HepG2 (cell line): Measurements from ENCODE around the gene ESM1. TPM values are rescaled to one million over a fixed set of nuclear protein-coding genes. Genes with fewer than 3 reads are reported as not detected.

Experiments used
- ATAC-seq: fragments of 200-7000 bp; cut with Tn5 transposase; 3 replicates; pipeline ENCODE4 v1.9.1; 2020; ENCODE audit warnings: mild to moderate bottlenecking, moderate library complexity
- BruUV-seq: library from RNA; stranded (reverse); fragments of 400-500 nt; replicated peaks from 2 replicates; lab custom pipeline; 2021; lab: Mats Ljungman, UMichigan
- CTCF ChIA-PET: fragments of 300-600 bp; formaldehyde crosslinking; extraction: SDS; loops from one replicate; lab custom pipeline; 2021; ENCODE audit warnings: low total read pairs, inconsistent platforms, low intra/inter-chr PET ratio; lab: Yijun Ruan, JAX
- POLR2A ChIA-PET: fragments of 350-600 bp; sonication (Branson Sonifier 250); formaldehyde crosslinking; loops from one replicate; lab custom pipeline; 2020; ENCODE audit warnings: antibody characterized with exemption, inconsistent platforms; lab: Yijun Ruan, JAX
- DNase-seq: peaks from one replicate; pipeline ENCODE4 v3.0.0-alpha.2; 2015; ENCODE audit warnings: low spot score
- FAIRE-seq: peaks from 3 replicates; lab custom pipeline; 2011; peaks lifted over from hg19 to GRCh38; lab: Jason Lieb, UNC
- H2AFZ ChIP-seq: one replicate; pipeline ENCODE4 v1.6.1; 2011; ENCODE audit warnings: low read length, inconsistent platforms
- H3K27ac ChIP-seq: fragments of 300-600 bp; 3 replicates; pipeline ENCODE4 v1.8.0; 2011; ENCODE audit warnings: mixed run types, mild to moderate bottlenecking, mixed read lengths, low read length, inconsistent platforms; ENCODE audit not compliant: insufficient read depth; ENCODE audit errors: extremely low read length
- H3K27me3 ChIP-seq, 2 experiments: fragments of 200-600 bp in 1 of 2; 2 replicates in 1 of 2; 3 replicates in 1 of 2; pipeline versions ENCODE4 v1.6.0 to v1.8.0; 2011; ENCODE audit warnings: low read length in 2 of 2, mild to moderate bottlenecking in 2 of 2, moderate library complexity in 2 of 2, inconsistent platforms in 1 of 2; ENCODE audit not compliant: insufficient read depth in 2 of 2, control insufficient read depth in 1 of 2
- H3K36me3 ChIP-seq, 2 experiments: fragments of 200-600 bp in 1 of 2; replicated peaks in 1 of 2; 2 replicates in 1 of 2; 3 replicates in 1 of 2; pipeline versions ENCODE4 v1.5.1 to v1.8.0; 2011; ENCODE audit warnings: low read length in 2 of 2, inconsistent platforms in 1 of 2; ENCODE audit not compliant: insufficient read depth in 2 of 2, control insufficient read depth in 1 of 2
- H3K4me1 ChIP-seq: 2 replicates; pipeline ENCODE4 v1.5.1; 2012; ENCODE audit warnings: low read length, inconsistent platforms; ENCODE audit not compliant: insufficient read depth
- H3K4me2 ChIP-seq: 2 replicates; pipeline ENCODE4 v1.6.0; 2011; ENCODE audit warnings: low read depth, low read length, inconsistent platforms
- H3K4me3 ChIP-seq, 3 experiments: fragments of 200-600 bp in 1 of 3; sonication (generic), shearing (Covaris generic) in 1 of 3; replicated peaks in 1 of 3; 2 replicates each; pipeline ENCODE4 v1.5.1; 2011 to 2016; ENCODE audit warnings: low read length in 3 of 3, inconsistent platforms in 2 of 3, low read depth in 2 of 3, mild to moderate bottlenecking in 2 of 3, control low read depth in 1 of 3, mixed read lengths in 1 of 3; ENCODE audit not compliant: insufficient read depth in 1 of 3
- H3K79me2 ChIP-seq: one replicate; pipeline ENCODE4 v1.6.1; 2011; ENCODE audit warnings: low read length, inconsistent platforms; ENCODE audit not compliant: insufficient read depth
- H3K9ac ChIP-seq: 2 replicates; pipeline ENCODE4 v1.6.0; 2011; ENCODE audit warnings: mild to moderate bottlenecking, low read depth, low read length, inconsistent platforms; ENCODE audit not compliant: insufficient read depth
- H3K9me3 ChIP-seq: 2 replicates; pipeline ENCODE4 v1.5.1; 2012; ENCODE audit warnings: mild to moderate bottlenecking, low read length
- H4K20me1 ChIP-seq: 2 replicates; pipeline ENCODE4 v1.6.0; 2011; ENCODE audit warnings: inconsistent platforms, mild to moderate bottlenecking, low read length, moderate library complexity; ENCODE audit not compliant: insufficient read depth
- PAX8 ChIP-seq: sonication (generic); formaldehyde crosslinking; IDR thresholded peaks from 2 replicates; pipeline ENCODE4 v1.8.0; 2022; ENCODE audit warnings: mild to moderate bottlenecking, missing genetic modification reagents, borderline replicate concordance
- RAD51 ChIP-seq: fragments of 450-650 bp; IDR thresholded peaks from 2 replicates; pipeline ENCODE4 v1.6.1; 2016; ENCODE audit warnings: borderline replicate concordance
- THYN1 ChIP-seq: sonication (generic); formaldehyde crosslinking; IDR thresholded peaks from 2 replicates; pipeline ENCODE4 v1.8.1; 2023; ENCODE audit warnings: low read depth, mild to moderate bottlenecking, moderate library complexity, missing genetic modification reagents, borderline replicate concordance
- YEATS4 ChIP-seq: sonication (generic); formaldehyde crosslinking; IDR thresholded peaks from 2 replicates; pipeline ENCODE4 v1.4.0; 2020; ENCODE audit warnings: missing genetic modification reagents, borderline replicate concordance
- ZBTB8A ChIP-seq: sonication (generic); formaldehyde crosslinking; IDR thresholded peaks from 2 replicates; pipeline ENCODE4 v1.4.0; 2020; ENCODE audit warnings: mild to moderate bottlenecking, low read depth, missing genetic modification reagents, borderline replicate concordance
- ZNF235 ChIP-seq: sonication (generic); formaldehyde crosslinking; IDR thresholded peaks from 2 replicates; pipeline ENCODE4 v1.8.1; 2023; ENCODE audit warnings: mild to moderate bottlenecking, missing genetic modification reagents, borderline replicate concordance
- ZNF460 ChIP-seq: sonication (generic); formaldehyde crosslinking; IDR thresholded peaks from 2 replicates; pipeline ENCODE4 v1.5.1; 2020; ENCODE audit warnings: missing genetic modification reagents, mild to moderate bottlenecking, borderline replicate concordance
- WGBS: methylation state at CpG from one replicate; pipeline ENCODE4 v1.1.6; 2017; ENCODE audit warnings: low lambda C conversion rate; 5-methylcytosine and 5-hydroxymethylcytosine counted together
- in situ Hi-C: cut with HindIII; loops from 2 replicates; pipeline ENCODE4 v1.10.0; 2017; ENCODE audit warnings: low pct_unique_long_range_greater_than_20kb; ENCODE audit not compliant: extremely low pct_ligation_motif_present
- intact Hi-C: fragments of 100-400 bp; cut with micrococcal nuclease; formaldehyde crosslinking; loops from one replicate; pipeline ENCODE4 v1.10.0; 2022; ENCODE audit not compliant: unreplicated experiment
- polyA plus RNA-seq, 8 experiments: library from polyadenylated mRNA; depleted of rRNA in 3 of 8; stranded (reverse) in 7 of 8; unstranded in 1 of 8; fragments of >200 nt; fragmentation: Illumina TruSeq in 4 of 8; extraction: Trizol in 4 of 8; gene quantifications; 2 replicates each; pipeline versions ENCODE4 v1.2.1 to v1.2.3, GENCODE V29; 2011 to 2016; ENCODE audit warnings: low read depth in 4 of 8, missing spikeins in 1 of 8, mixed read lengths in 1 of 8; ENCODE audit not compliant: insufficient read depth in 1 of 8
- total RNA-seq, 5 experiments: library from RNA; depleted of rRNA; stranded (reverse); fragments of >200 nt; fragmentation: Illumina TruSeq; extraction: Trizol; gene quantifications; 2 replicates each; pipeline ENCODE4 v1.2.3, GENCODE V29; 2016; ENCODE audit warnings: low read depth in 1 of 5
- TF ChIP-seq, protein P1 (sequence below), 2 experiments: fragments of 450-650 bp in 1 of 2; sonication (generic) in 1 of 2; formaldehyde crosslinking; IDR thresholded peaks; 2 replicates each; pipeline versions ENCODE4 v1.5.0 to v1.8.0; 2020 to 2022; ENCODE audit warnings: mild to moderate bottlenecking in 1 of 2, missing genetic modification reagents in 1 of 2
- TF ChIP-seq, protein P2 (sequence below): sonication (generic); formaldehyde crosslinking; IDR thresholded peaks from 2 replicates; pipeline ENCODE4 v1.8.0; 2022; ENCODE audit warnings: mild to moderate bottlenecking, missing genetic modification reagents, moderate library complexity
- TF ChIP-seq, protein P3 (sequence below): sonication (generic); formaldehyde crosslinking; IDR thresholded peaks from 2 replicates; pipeline ENCODE4 v1.5.1; 2020; ENCODE audit warnings: mild to moderate bottlenecking, missing genetic modification reagents, borderline replicate concordance
- TF ChIP-seq, protein P4 (sequence below): sonication (generic); formaldehyde crosslinking; IDR thresholded peaks from 2 replicates; pipeline ENCODE4 v1.4.0; 2020; ENCODE audit warnings: low read depth, missing genetic modification reagents
- TF ChIP-seq, protein P5 (sequence below): sonication (generic); formaldehyde crosslinking; IDR thresholded peaks from 2 replicates; pipeline ENCODE4 v1.8.1; 2023; ENCODE audit warnings: mild to moderate bottlenecking, missing genetic modification reagents, borderline replicate concordance

The ESM1 gene
- total and polyA plus RNA-seq, 2 of the 13 experiments (the other 11 are each of a cell fraction or from before 2014, with no cell fraction given) = not detected

DNA sequence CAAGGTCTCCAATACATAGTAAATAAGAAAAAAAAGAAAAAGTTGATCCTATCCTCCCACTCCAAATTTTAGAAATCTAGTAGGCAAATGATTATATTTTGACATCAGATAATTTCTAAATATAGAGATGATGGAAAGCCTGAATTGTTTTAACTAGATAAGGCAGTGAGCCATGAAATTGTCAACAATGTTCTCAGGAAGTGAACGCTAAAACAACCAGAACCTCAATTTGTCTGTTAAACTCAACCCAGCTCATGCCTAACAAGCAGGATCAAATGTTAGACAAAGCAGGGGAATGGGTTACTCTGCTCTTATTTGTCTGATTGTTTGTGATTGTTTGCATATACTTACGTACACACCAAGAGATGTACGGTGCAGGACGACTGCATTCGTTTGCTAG, 49.2 kb downstream of the ESM1 start:
- CTCF ChIA-PET = no interaction called here
- ATAC-seq = no peak
- Histone ChIP-seq H3K27ac (no peak overlapping the region), H3K27me3 (no peaks in the 10 kb centered on the region; a peak in 1 of 5 replicates), H3K9me3 (no peaks in the 10 kb centered on the region), H4K20me1 (no peaks in the 10 kb centered on the region), H3K4me3 (no peak overlapping the region), H3K9ac (no peak overlapping the region), H3K36me3 (no peaks in the 10 kb centered on the region), H3K79me2 (no peaks in the 10 kb centered on the region), H3K4me2 (no peak overlapping the region), H3K4me1 (no peaks in the 10 kb centered on the region), H2AFZ (no peak overlapping the region)
- POLR2A ChIA-PET = no interaction called here
- DNase-seq = no peak
- 18% methylated on average over 5 of the region's 5 CpGs for whole genome bisulfite sequencing
- no TSS peak for BruUV-seq
- FAIRE-seq = no peak
- in situ Hi-C loops = no loop called here
- TF ChIP-seq, protein P1, sequence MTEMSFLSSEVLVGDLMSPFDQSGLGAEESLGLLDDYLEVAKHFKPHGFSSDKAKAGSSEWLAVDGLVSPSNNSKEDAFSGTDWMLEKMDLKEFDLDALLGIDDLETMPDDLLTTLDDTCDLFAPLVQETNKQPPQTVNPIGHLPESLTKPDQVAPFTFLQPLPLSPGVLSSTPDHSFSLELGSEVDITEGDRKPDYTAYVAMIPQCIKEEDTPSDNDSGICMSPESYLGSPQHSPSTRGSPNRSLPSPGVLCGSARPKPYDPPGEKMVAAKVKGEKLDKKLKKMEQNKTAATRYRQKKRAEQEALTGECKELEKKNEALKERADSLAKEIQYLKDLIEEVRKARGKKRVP (CRISPR knock-in tag; IDR thresholded peaks at IDR 0.05) = no peak
- TF ChIP-seq ZNF235 = no peak
- no peak for TF ChIP-seq ZBTB8A (CRISPR knock-in tag)
- TF ChIP-seq, protein P2, sequence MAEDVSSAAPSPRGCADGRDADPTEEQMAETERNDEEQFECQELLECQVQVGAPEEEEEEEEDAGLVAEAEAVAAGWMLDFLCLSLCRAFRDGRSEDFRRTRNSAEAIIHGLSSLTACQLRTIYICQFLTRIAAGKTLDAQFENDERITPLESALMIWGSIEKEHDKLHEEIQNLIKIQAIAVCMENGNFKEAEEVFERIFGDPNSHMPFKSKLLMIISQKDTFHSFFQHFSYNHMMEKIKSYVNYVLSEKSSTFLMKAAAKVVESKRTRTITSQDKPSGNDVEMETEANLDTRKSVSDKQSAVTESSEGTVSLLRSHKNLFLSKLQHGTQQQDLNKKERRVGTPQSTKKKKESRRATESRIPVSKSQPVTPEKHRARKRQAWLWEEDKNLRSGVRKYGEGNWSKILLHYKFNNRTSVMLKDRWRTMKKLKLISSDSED (CRISPR knock-in tag) = no peak
- no peak for TF ChIP-seq ZNF460 (CRISPR knock-in tag)
- TF ChIP-seq PAX8 (CRISPR knock-in tag) = no peak
- TF ChIP-seq, protein P3, sequence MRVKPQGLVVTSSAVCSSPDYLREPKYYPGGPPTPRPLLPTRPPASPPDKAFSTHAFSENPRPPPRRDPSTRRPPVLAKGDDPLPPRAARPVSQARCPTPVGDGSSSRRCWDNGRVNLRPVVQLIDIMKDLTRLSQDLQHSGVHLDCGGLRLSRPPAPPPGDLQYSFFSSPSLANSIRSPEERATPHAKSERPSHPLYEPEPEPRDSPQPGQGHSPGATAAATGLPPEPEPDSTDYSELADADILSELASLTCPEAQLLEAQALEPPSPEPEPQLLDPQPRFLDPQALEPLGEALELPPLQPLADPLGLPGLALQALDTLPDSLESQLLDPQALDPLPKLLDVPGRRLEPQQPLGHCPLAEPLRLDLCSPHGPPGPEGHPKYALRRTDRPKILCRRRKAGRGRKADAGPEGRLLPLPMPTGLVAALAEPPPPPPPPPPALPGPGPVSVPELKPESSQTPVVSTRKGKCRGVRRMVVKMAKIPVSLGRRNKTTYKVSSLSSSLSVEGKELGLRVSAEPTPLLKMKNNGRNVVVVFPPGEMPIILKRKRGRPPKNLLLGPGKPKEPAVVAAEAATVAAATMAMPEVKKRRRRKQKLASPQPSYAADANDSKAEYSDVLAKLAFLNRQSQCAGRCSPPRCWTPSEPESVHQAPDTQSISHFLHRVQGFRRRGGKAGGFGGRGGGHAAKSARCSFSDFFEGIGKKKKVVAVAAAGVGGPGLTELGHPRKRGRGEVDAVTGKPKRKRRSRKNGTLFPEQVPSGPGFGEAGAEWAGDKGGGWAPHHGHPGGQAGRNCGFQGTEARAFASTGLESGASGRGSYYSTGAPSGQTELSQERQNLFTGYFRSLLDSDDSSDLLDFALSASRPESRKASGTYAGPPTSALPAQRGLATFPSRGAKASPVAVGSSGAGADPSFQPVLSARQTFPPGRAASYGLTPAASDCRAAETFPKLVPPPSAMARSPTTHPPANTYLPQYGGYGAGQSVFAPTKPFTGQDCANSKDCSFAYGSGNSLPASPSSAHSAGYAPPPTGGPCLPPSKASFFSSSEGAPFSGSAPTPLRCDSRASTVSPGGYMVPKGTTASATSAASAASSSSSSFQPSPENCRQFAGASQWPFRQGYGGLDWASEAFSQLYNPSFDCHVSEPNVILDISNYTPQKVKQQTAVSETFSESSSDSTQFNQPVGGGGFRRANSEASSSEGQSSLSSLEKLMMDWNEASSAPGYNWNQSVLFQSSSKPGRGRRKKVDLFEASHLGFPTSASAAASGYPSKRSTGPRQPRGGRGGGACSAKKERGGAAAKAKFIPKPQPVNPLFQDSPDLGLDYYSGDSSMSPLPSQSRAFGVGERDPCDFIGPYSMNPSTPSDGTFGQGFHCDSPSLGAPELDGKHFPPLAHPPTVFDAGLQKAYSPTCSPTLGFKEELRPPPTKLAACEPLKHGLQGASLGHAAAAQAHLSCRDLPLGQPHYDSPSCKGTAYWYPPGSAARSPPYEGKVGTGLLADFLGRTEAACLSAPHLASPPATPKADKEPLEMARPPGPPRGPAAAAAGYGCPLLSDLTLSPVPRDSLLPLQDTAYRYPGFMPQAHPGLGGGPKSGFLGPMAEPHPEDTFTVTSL (CRISPR knock-in tag) = no peak
- TF ChIP-seq, protein P4, sequence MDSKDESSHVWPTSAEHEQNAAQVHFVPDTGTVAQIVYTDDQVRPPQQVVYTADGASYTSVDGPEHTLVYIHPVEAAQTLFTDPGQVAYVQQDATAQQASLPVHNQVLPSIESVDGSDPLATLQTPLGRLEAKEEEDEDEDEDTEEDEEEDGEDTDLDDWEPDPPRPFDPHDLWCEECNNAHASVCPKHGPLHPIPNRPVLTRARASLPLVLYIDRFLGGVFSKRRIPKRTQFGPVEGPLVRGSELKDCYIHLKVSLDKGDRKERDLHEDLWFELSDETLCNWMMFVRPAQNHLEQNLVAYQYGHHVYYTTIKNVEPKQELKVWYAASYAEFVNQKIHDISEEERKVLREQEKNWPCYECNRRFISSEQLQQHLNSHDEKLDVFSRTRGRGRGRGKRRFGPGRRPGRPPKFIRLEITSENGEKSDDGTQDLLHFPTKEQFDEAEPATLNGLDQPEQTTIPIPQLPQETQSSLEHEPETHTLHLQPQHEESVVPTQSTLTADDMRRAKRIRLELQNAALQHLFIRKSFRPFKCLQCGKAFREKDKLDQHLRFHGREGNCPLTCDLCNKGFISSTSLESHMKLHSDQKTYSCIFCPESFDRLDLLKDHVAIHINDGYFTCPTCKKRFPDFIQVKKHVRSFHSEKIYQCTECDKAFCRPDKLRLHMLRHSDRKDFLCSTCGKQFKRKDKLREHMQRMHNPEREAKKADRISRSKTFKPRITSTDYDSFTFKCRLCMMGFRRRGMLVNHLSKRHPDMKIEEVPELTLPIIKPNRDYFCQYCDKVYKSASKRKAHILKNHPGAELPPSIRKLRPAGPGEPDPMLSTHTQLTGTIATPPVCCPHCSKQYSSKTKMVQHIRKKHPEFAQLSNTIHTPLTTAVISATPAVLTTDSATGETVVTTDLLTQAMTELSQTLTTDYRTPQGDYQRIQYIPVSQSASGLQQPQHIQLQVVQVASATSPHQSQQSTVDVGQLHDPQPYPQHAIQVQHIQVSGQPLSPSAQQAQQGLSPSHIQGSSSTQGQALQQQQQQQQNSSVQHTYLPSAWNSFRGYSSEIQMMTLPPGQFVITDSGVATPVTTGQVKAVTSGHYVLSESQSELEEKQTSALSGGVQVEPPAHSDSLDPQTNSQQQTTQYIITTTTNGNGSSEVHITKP (CRISPR knock-in tag) = no peak
- no peak for TF ChIP-seq RAD51
- no peak for TF ChIP-seq THYN1 (CRISPR knock-in tag)
- TF ChIP-seq YEATS4 = no peak
- TF ChIP-seq, protein P5, sequence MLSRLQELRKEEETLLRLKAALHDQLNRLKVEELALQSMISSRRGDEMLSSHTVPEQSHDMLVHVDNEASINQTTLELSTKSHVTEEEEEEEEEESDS (CRISPR knock-in tag) = no peak
- intact Hi-C loops = no loop called here
